Measurements from ENCODE around the gene MIPEP.

The MIPEP gene

GRCh38 chr13:23851106-23851505, 38.1 kb downstream of the MIPEP start:
- no peak for DNase-seq

GRCh38 chr13:23850134-23850533, 39.1 kb downstream of the MIPEP start:
- no peak for DNase-seq

- DNase-seq, result no peak
Observed at GRCh38 chr13:23849670-23850069, 39.5 kb downstream of the MIPEP start.

- no peak for DNase-seq
Observed at GRCh38 chr13:23848646-23849141, 40.5 kb downstream of the MIPEP start.

GRCh38 chr13:23848019-23848418, 41.2 kb downstream of the MIPEP start:
- DNase-seq, result no peak

GRCh38 chr13:23847497-23847896, 41.7 kb downstream of the MIPEP start:
- no peak for DNase-seq

- DNase-seq, result no peak
Observed at GRCh38 chr13:23845105-23845725, 44.0 kb downstream of the MIPEP start.

- no peak for DNase-seq
Observed at GRCh38 chr13:23844132-23844531, 45.1 kb downstream of the MIPEP start.

GRCh38 chr13:23843436-23843835, 45.8 kb downstream of the MIPEP start:
- no peak for DNase-seq

GRCh38 chr13:23842406-23842805, 46.8 kb downstream of the MIPEP start:
- peak in 1 of 2 experiments; percentile 39 for DNase-seq

GRCh38 chr13:23833733-23834611, 55.2 kb downstream of the MIPEP start:
- DNase-seq, result no peak

GRCh38 chr13:23828866-23829265, 60.3 kb downstream of the MIPEP start:
- DNase-seq, result no peak

- DNase-seq, result no peak
Observed at GRCh38 chr13:23828086-23828485, 61.1 kb downstream of the MIPEP start.

- no peak for DNase-seq
Observed at GRCh38 chr13:23825179-23825578, 64.0 kb downstream of the MIPEP start.

- no peak for DNase-seq
Observed at GRCh38 chr13:23824371-23824770, 64.8 kb downstream of the MIPEP start.

- no peak for DNase-seq
Observed at GRCh38 chr13:23822252-23822824, 66.9 kb downstream of the MIPEP start.

GRCh38 chr13:23820530-23820929, 68.7 kb downstream of the MIPEP start:
- no peak for DNase-seq

GRCh38 chr13:23817830-23818229, 71.4 kb downstream of the MIPEP start:
- DNase-seq, result no peak

GRCh38 chr13:23817136-23817535, 72.1 kb downstream of the MIPEP start:
- DNase-seq, result no peak

- no peak for DNase-seq
Observed at GRCh38 chr13:23813635-23814034, 75.6 kb downstream of the MIPEP start.

GRCh38 chr13:23811366-23812062, 77.7 kb downstream of the MIPEP start:
- no peak for DNase-seq

- no peak for DNase-seq
Observed at GRCh38 chr13:23810685-23811240, 78.4 kb downstream of the MIPEP start.

- DNase-seq, result no peak
Observed at GRCh38 chr13:23808803-23809202, 80.4 kb downstream of the MIPEP start.
